H1 (cell line): Measurements from ENCODE around the gene KCNMA1. TPM values are rescaled to one million over a fixed set of nuclear protein-coding genes. Genes with fewer than 3 reads are reported as not detected.
A peak's percentile ranks its signal among the peaks of the same experiment; 100 is the strongest.

Source experiments
- CTCF ChIA-PET: fragments of 300-600 bp; sonication (Branson Sonifier 250); formaldehyde crosslinking; loops from one replicate; lab custom pipeline; 2021; ENCODE audit not compliant: partially characterized antibody; lab: Charles Lee
- POLR2A ChIA-PET: fragments of 300-600 bp; sonication (Branson Sonifier 250); formaldehyde crosslinking; loops from one replicate; lab custom pipeline; 2021; ENCODE audit warnings: inconsistent platforms; ENCODE audit not compliant: partially characterized antibody; lab: Charles Lee
- DNase-seq, 2 experiments: peaks; one replicate each; pipeline versions ENCODE4 v3.0.0 to v3.0.0-alpha.2; 2010 to 2022; ENCODE audit warnings: low spot score in 2 of 2, low read depth in 1 of 2, mixed read lengths in 1 of 2
- FAIRE-seq: peaks from 2 replicates; lab custom pipeline; 2011; peaks lifted over from hg19 to GRCh38; lab: Jason Lieb, UNC
- H2AFZ ChIP-seq: 2 replicates; pipeline ENCODE4 v1.8.1; 2012; ENCODE audit warnings: low read length, inconsistent platforms
- H2AK5ac ChIP-seq: 2 replicates; pipeline ENCODE4 v1.6.1; 2013; ENCODE audit warnings: low read depth, low read length
- H2BK120ac ChIP-seq: replicated peaks from 2 replicates; pipeline ENCODE3; 2013; ENCODE audit warnings: low read depth, low read length, inconsistent platforms
- H2BK12ac ChIP-seq: 2 replicates; pipeline ENCODE4 v1.6.1; 2013; ENCODE audit warnings: low read depth, low read length
- H2BK15ac ChIP-seq: 2 replicates; pipeline ENCODE4 v1.6.1; 2013; ENCODE audit warnings: low read length
- H2BK20ac ChIP-seq: 2 replicates; pipeline ENCODE4 v1.6.1; 2013; ENCODE audit warnings: low read length
- H2BK5ac ChIP-seq: 2 replicates; pipeline ENCODE4 v1.6.1; 2013; ENCODE audit warnings: low read depth, low read length
- H3K14ac ChIP-seq: 2 replicates; pipeline ENCODE4 v1.6.1; 2013; ENCODE audit warnings: inconsistent platforms; ENCODE audit not compliant: insufficient read length
- H3K18ac ChIP-seq: 2 replicates; pipeline ENCODE4 v1.6.1; 2013; ENCODE audit warnings: low read length; ENCODE audit errors: extremely low read depth
- H3K23ac ChIP-seq: 2 replicates; pipeline ENCODE4 v1.6.1; 2013; ENCODE audit warnings: inconsistent platforms; ENCODE audit not compliant: insufficient read length
- H3K23me2 ChIP-seq: 2 replicates; pipeline ENCODE4 v1.6.1; 2013; ENCODE audit warnings: low read depth, low read length
- H3K27ac ChIP-seq: 2 replicates; pipeline ENCODE4 v1.6.1; 2011; ENCODE audit warnings: low read depth, low read length, inconsistent platforms
- H3K27me3 ChIP-seq, 4 experiments: replicated peaks in 1 of 4; 1 replicate in 1 of 4; 2 replicates in 3 of 4; pipeline versions ENCODE4 v1.6.1 to v1.8.1; 2011 to 2013; ENCODE audit warnings: low read length in 3 of 4, mild to moderate bottlenecking in 3 of 4, inconsistent platforms in 2 of 4, mixed read lengths in 2 of 4, moderate library complexity in 1 of 4; ENCODE audit not compliant: control insufficient read depth in 3 of 4, insufficient read depth in 3 of 4; ENCODE audit errors: extremely low read depth in 1 of 4
- H3K36me3 ChIP-seq, 4 experiments: 2 replicates each; pipeline versions ENCODE4 v1.6.1 to v1.8.1; 2011 to 2013; ENCODE audit warnings: mild to moderate bottlenecking in 4 of 4, low read length in 3 of 4, moderate library complexity in 2 of 4, control low read depth in 1 of 4, inconsistent platforms in 1 of 4; ENCODE audit not compliant: insufficient read depth in 4 of 4, control insufficient read depth in 2 of 4
- H3K4ac ChIP-seq: replicated peaks from 2 replicates; pipeline ENCODE3; 2013; ENCODE audit warnings: low read length, low read depth, mixed read lengths, inconsistent platforms; ENCODE audit not compliant: insufficient read length
- H3K4me1 ChIP-seq, 4 experiments: replicated peaks in 1 of 4; 1 replicate in 1 of 4; 2 replicates in 3 of 4; pipeline versions ENCODE4 v1.6.1 to v1.8.1; 2011 to 2013; ENCODE audit warnings: low read length in 3 of 4, inconsistent platforms in 2 of 4, mixed read lengths in 1 of 4; ENCODE audit not compliant: insufficient read depth in 4 of 4, control insufficient read depth in 3 of 4
- H3K4me2 ChIP-seq, 2 experiments: 2 replicates each; pipeline versions ENCODE4 v1.6.1 to v1.8.1; 2011 to 2013; ENCODE audit warnings: low read depth in 2 of 2, low read length in 2 of 2, control low read depth in 1 of 2, inconsistent platforms in 1 of 2, mild to moderate bottlenecking in 1 of 2; ENCODE audit not compliant: insufficient read depth in 1 of 2
- H3K4me3 ChIP-seq, 4 experiments: fragments of 200-600, 300-600 bp in 1 of 4; sonication (generic), shearing (Covaris generic), sonication (Bioruptor Twin) in 1 of 4; 2 replicates each; pipeline versions ENCODE4 v1.5.1 to v1.8.1; 2011 to 2016; ENCODE audit warnings: low read length in 4 of 4, low read depth in 3 of 4, control low read depth in 2 of 4, inconsistent platforms in 2 of 4, mild to moderate bottlenecking in 2 of 4, mixed read lengths in 1 of 4, moderate library complexity in 1 of 4; ENCODE audit not compliant: insufficient read depth in 2 of 4; ENCODE audit errors: extremely low read depth in 1 of 4
- H3K56ac ChIP-seq: replicated peaks from 2 replicates; pipeline ENCODE3; 2013; ENCODE audit warnings: low read depth, mild to moderate bottlenecking, mixed read lengths, low read length, inconsistent platforms; ENCODE audit not compliant: insufficient read length
- H3K79me1 ChIP-seq: 2 replicates; pipeline ENCODE4 v1.6.1; 2013; ENCODE audit warnings: low read depth, low read length, control low read depth
- H3K79me2 ChIP-seq, 2 experiments: 2 replicates each; pipeline versions ENCODE4 v1.6.1 to v1.8.1; 2012 to 2013; ENCODE audit warnings: low read length in 2 of 2, mild to moderate bottlenecking in 2 of 2, inconsistent platforms in 1 of 2; ENCODE audit not compliant: insufficient read depth in 2 of 2, control insufficient read depth in 1 of 2
- H3K9ac ChIP-seq, 4 experiments: replicated peaks in 1 of 4; 1 replicate in 1 of 4; 2 replicates in 3 of 4; pipeline versions ENCODE4 v1.6.1 to v1.8.1; 2011 to 2013; ENCODE audit warnings: low read depth in 3 of 4, low read length in 3 of 4, control low read depth in 2 of 4, mild to moderate bottlenecking in 2 of 4, moderate library complexity in 2 of 4, inconsistent platforms in 1 of 4; ENCODE audit errors: extremely low read depth in 1 of 4
- H3K9me3 ChIP-seq, 2 experiments: 2 replicates each; pipeline versions ENCODE4 v1.6.1 to v1.8.1; 2012 to 2013; ENCODE audit warnings: mild to moderate bottlenecking in 2 of 2, moderate library complexity in 2 of 2, control low read depth in 1 of 2, inconsistent platforms in 1 of 2, low read depth in 1 of 2, low read length in 1 of 2, mixed read lengths in 1 of 2; ENCODE audit not compliant: insufficient read depth in 2 of 2
- H4K20me1 ChIP-seq, 2 experiments: replicated peaks in 1 of 2; 2 replicates each; pipeline versions ENCODE3 to v1.8.1; 2011 to 2013; ENCODE audit warnings: inconsistent platforms in 2 of 2, low read length in 2 of 2, mild to moderate bottlenecking in 1 of 2; ENCODE audit not compliant: insufficient read depth in 2 of 2, control insufficient read depth in 1 of 2
- H4K5ac ChIP-seq: 2 replicates; pipeline ENCODE4 v1.6.1; 2013; ENCODE audit warnings: low read length, low read depth, mixed read lengths, inconsistent platforms; ENCODE audit not compliant: insufficient read length
- H4K8ac ChIP-seq: 2 replicates; pipeline ENCODE4 v1.8.0; 2013; ENCODE audit warnings: mild to moderate bottlenecking, moderate library complexity, low read length, inconsistent platforms; ENCODE audit not compliant: insufficient read depth; ENCODE audit errors: extremely low read depth
- H4K91ac ChIP-seq: replicated peaks from 2 replicates; pipeline ENCODE3; 2013; ENCODE audit warnings: low read length, mixed read lengths, inconsistent platforms; ENCODE audit not compliant: insufficient read length
- CEBPB ChIP-seq: IDR thresholded peaks from 2 replicates; pipeline ENCODE4 v1.6.1; 2012; ENCODE audit warnings: low read depth, low read length
- EGR1 ChIP-seq: IDR thresholded peaks from 2 replicates; pipeline ENCODE4 v1.6.1; 2011; ENCODE audit warnings: low read depth, low read length, borderline replicate concordance
- EZH2 ChIP-seq: fragments of 200-600 bp; sonication (generic); IDR thresholded peaks from 2 replicates; pipeline ENCODE4 v1.7.1; 2012; ENCODE audit warnings: low read depth, mild to moderate bottlenecking, moderate library complexity, low read length, inconsistent platforms; ENCODE audit not compliant: severe bottlenecking
- FOSL1 ChIP-seq: IDR thresholded peaks from 2 replicates; pipeline ENCODE4 v1.6.1; 2011; ENCODE audit warnings: mild to moderate bottlenecking, low read depth, low read length, moderate library complexity; ENCODE audit not compliant: insufficient read depth
- JUN ChIP-seq: IDR thresholded peaks from 2 replicates; pipeline ENCODE4 v1.6.1; 2011; ENCODE audit warnings: low read depth, mild to moderate bottlenecking, improper control_type of control experiment, low read length
- KDM1A ChIP-seq: fragments of 200-600, 300-600 bp; sonication (generic); IDR thresholded peaks from 2 replicates; pipeline ENCODE4 v1.7.1; 2016; ENCODE audit warnings: mild to moderate bottlenecking, low read length, borderline replicate concordance
- MAFK ChIP-seq: IDR thresholded peaks from 2 replicates; pipeline ENCODE4 v1.6.1; 2012; ENCODE audit warnings: low read depth, mild to moderate bottlenecking, improper control_type of control experiment, low read length
- MAX ChIP-seq: IDR thresholded peaks from 2 replicates; pipeline ENCODE4 v1.6.1; 2012; ENCODE audit warnings: inconsistent platforms
- RBBP5 ChIP-seq: IDR thresholded peaks from 2 replicates; pipeline ENCODE4 v1.7.1; 2012; ENCODE audit warnings: low read depth, mild to moderate bottlenecking, inconsistent platforms, low read length, moderate library complexity, borderline replicate concordance
- RFX5 ChIP-seq: IDR thresholded peaks from 2 replicates; pipeline ENCODE4 v1.6.1; 2011; ENCODE audit warnings: low read depth, low read length, improper control_type of control experiment, borderline replicate concordance
- RXRA ChIP-seq: IDR thresholded peaks from 2 replicates; pipeline ENCODE4 v1.6.1; 2011; ENCODE audit warnings: low read depth, mild to moderate bottlenecking, low read length, moderate library complexity; ENCODE audit not compliant: insufficient read depth
- SIN3A ChIP-seq, 2 experiments: IDR thresholded peaks in 1 of 2; conservative IDR thresholded peaks in 1 of 2; 2 replicates each; pipeline ENCODE4 v1.6.1; 2011 to 2012; ENCODE audit warnings: low read length in 2 of 2, improper control_type of control experiment in 1 of 2, low read depth in 1 of 2, mild to moderate bottlenecking in 1 of 2
- SRF ChIP-seq: IDR thresholded peaks from 2 replicates; pipeline ENCODE4 v1.6.1; 2011; ENCODE audit warnings: mild to moderate bottlenecking, low read depth, low read length, moderate library complexity
- ZNF274 ChIP-seq: IDR thresholded peaks from 2 replicates; pipeline ENCODE4 v1.7.0; 2012; ENCODE audit warnings: low read length, borderline replicate concordance; ENCODE audit errors: extremely low read depth
- whole genome bisulfite sequencing, 2 experiments: shearing (Covaris generic) in 1 of 2; methylation state at CpG; one replicate each; pipeline versions ENCODE4 v1.1.6 to v1.1.7; 2013 to 2015; ENCODE audit warnings: low lambda C conversion rate in 2 of 2, mixed read lengths in 2 of 2, inconsistent platforms in 1 of 2, low coverage in 1 of 2, missing lambda C conversion rate in 1 of 2; ENCODE audit not compliant: insufficient replicate concordance in 2 of 2, insufficient coverage in 1 of 2, insufficient read length in 1 of 2; ENCODE audit errors: extremely low coverage in 1 of 2, missing lambda C conversion rate in 1 of 2; 5-methylcytosine and 5-hydroxymethylcytosine counted together
- polyA plus RNA-seq, 7 experiments: library from polyadenylated mRNA; depleted of rRNA in 3 of 7; stranded (reverse) in 5 of 7; unstranded in 2 of 7; fragments of >200 nt in 5 of 7; fragments of 200-250 nt in 2 of 7; gene quantifications; 1 replicate in 5 of 7; 2 replicates in 1 of 7; 4 replicates in 1 of 7; pipeline versions ENCODE4 v1.2.1 to v1.2.3, GENCODE V29; 2011 to 2013; ENCODE audit warnings: missing spikeins in 2 of 7, mixed read lengths in 2 of 7
- total RNA-seq: library from RNA; stranded (reverse); fragmentation: NEBNext Ultra II Directional; extraction: Animal tissue kit (Norgen Biotek cat#: 25700); gene quantifications from 2 replicates; pipeline ENCODE4 v1.2.1, GENCODE V29; 2021

The KCNMA1 gene
- total and polyA plus RNA-seq, 2 of the 8 experiments (the other 6 are each of a cell fraction or from before 2014, with no cell fraction given), result 10.2 to 11.1 TPM

GRCh38 chr10:77493851-77494261 lies 143.8 kb downstream of the KCNMA1 start:
- H3K4ac ChIP-seq, result no peak overlapping the region
- H3K4me3 ChIP-seq, result no peak overlapping the region
- peaks cover 2 to 4% (median 3%) of the 10 kb centered on the region in 4 experiments; a peak in 3 of 7 replicates for H3K4me1 ChIP-seq
- no peak overlapping the region; the same call in 1 of the 2 replicates for H2AK5ac ChIP-seq
- no peak overlapping the region for H3K4me2 ChIP-seq
- H3K79me1 ChIP-seq, result 0 out of 2 replicates have a peak, but pooled peaks cover 2% of the 10 kb centered on the region
- no peak overlapping the region for H4K5ac ChIP-seq
- H4K20me1 ChIP-seq, result peaks cover 0 to 2% of the 10 kb centered on the region in 2 experiments
- H2BK15ac ChIP-seq, result 0 out of 2 replicates have a peak overlapping the region, but pooled peaks have one; percentile 9
- FAIRE-seq (no peak), DNase-seq (no peak)
- H3K9me3 ChIP-seq, result no peaks in the 10 kb centered on the region
- H2BK120ac ChIP-seq, result no peak overlapping the region
- no peak overlapping the region for H3K14ac ChIP-seq
- no peaks in the 10 kb centered on the region for H3K27me3 ChIP-seq
- no peak overlapping the region for H2BK20ac ChIP-seq
- no peak overlapping the region for H2BK12ac ChIP-seq
- no peaks in the 10 kb centered on the region for H3K79me2 ChIP-seq
- no peak overlapping the region for H2BK5ac ChIP-seq
- H4K8ac ChIP-seq, result no peak overlapping the region
- H3K23me2 ChIP-seq, result no peaks in the 10 kb centered on the region
- POLR2A ChIA-PET, result no interaction called here
- H3K27ac ChIP-seq, result no peak overlapping the region
- no peaks in the 10 kb centered on the region for H3K36me3 ChIP-seq
- no peak overlapping the region for H2AFZ ChIP-seq
- no peak overlapping the region for H3K56ac ChIP-seq
- H3K18ac ChIP-seq, result no peak overlapping the region
- WGBS, 2 experiments, result 82% methylated on average over 8 of the region's 8 CpGs; no CpG with 5 or more reads in 1 of the 2 experiments
- H3K23ac ChIP-seq, result no peak overlapping the region
- no peak overlapping the region for H4K91ac ChIP-seq
- CTCF ChIA-PET, result interaction anchor here (0.8 to 6.4 kb wide), 16 partner anchors 8 to 321 kb away, joined by 3 to 55 read pairs (median 8); no protein-coding TSS in a partner anchor
- H3K9ac ChIP-seq, result no peak overlapping the region
- TF ChIP-seq MAFK (no peak), MAX (no peak), EZH2 (no peak), EGR1 (no peak), ZNF274 (no peak), SRF (no peak), SIN3A (conservative IDR thresholded peaks at IDR 0.05 in 1 of 2, IDR thresholded peaks at IDR 0.05 in 1 of 2; ENCODE audit: low read depth in 1 of 2, low read length in 2 of 2) (no peak), RBBP5 (no peak), KDM1A (no peak), RFX5 (no peak), FOSL1 (no peak), JUN (no peak), RXRA (no peak), CEBPB (no peak)
